Lung (tissue), 12 donors: Measurements from ENCODE around the gene HOXA4. TPM values are rescaled to one million over a fixed set of nuclear protein-coding genes. Genes with fewer than 3 reads are reported as not detected.
A peak's percentile ranks its signal among the peaks of the same experiment; 100 is the strongest.

ENCODE experiments used
- ATAC-seq: fragments of 200-7000 bp; cut with Tn5 transposase; one replicate; pipeline ENCODE4 v1.9.1; 2020; ENCODE audit warnings: moderate number of reproducible peaks; ENCODE audit not compliant: insufficient read depth, low FRiP score
- DNase-seq, 3 donors: peaks; one replicate each; pipeline ENCODE4 v3.0.0-alpha.2; 2013 to 2017
- H3K27ac ChIP-seq, 2 donors: one replicate each; pipeline ENCODE4 v1.5.1; 2013; ENCODE audit warnings: mild to moderate bottlenecking in 2 of 2, moderate library complexity in 2 of 2, control low read depth in 1 of 2, inconsistent platforms in 1 of 2, low read depth in 1 of 2, low read length in 1 of 2
- H3K27me3 ChIP-seq, 3 donors: one replicate each; pipeline ENCODE4 v1.5.1; 2013; ENCODE audit warnings: low read length in 2 of 3; ENCODE audit not compliant: control insufficient read depth in 3 of 3, insufficient read depth in 3 of 3
- H3K36me3 ChIP-seq, 4 donors: one replicate each; pipeline ENCODE4 v1.5.1; 2013; ENCODE audit warnings: low read length in 4 of 4, mild to moderate bottlenecking in 1 of 4, moderate library complexity in 1 of 4; ENCODE audit not compliant: control insufficient read depth in 4 of 4, insufficient read depth in 4 of 4
- H3K4me1 ChIP-seq, 5 donors: one replicate each; pipeline ENCODE4 v1.5.1; 2013; ENCODE audit warnings: low read length in 5 of 5, mild to moderate bottlenecking in 2 of 5, moderate library complexity in 1 of 5; ENCODE audit not compliant: control insufficient read depth in 5 of 5, insufficient read depth in 5 of 5
- H3K4me3 ChIP-seq: one replicate; pipeline ENCODE4 v1.5.1; 2013; ENCODE audit warnings: mild to moderate bottlenecking, control low read depth, moderate library complexity
- H3K9ac ChIP-seq, 2 donors: one replicate each; pipeline ENCODE4 v1.5.1; 2013; ENCODE audit warnings: low read length in 2 of 2, control low read depth in 1 of 2; ENCODE audit not compliant: insufficient read depth in 1 of 2
- H3K9me3 ChIP-seq, 4 donors: one replicate each; pipeline ENCODE4 v1.5.1; 2013; ENCODE audit warnings: low read length in 3 of 4, mild to moderate bottlenecking in 1 of 4, moderate library complexity in 1 of 4; ENCODE audit not compliant: control insufficient read depth in 4 of 4, insufficient read depth in 3 of 4
- WGBS, 2 donors: extraction: QIAGEN DNeasy Blood & Tissue Kit; methylation state at CpG; one replicate each; pipeline ENCODE4 v1.1.7; 2013; 5-methylcytosine and 5-hydroxymethylcytosine counted together
- polyA plus RNA-seq, 2 donors: library from polyadenylated mRNA; stranded (reverse); fragments of 200-250 nt; gene quantifications; one replicate each; pipeline ENCODE4 v1.2.1, GENCODE V29; 2013
- total RNA-seq, 2 donors: library from RNA; depleted of rRNA in 1 of 2; stranded (reverse); fragments of >200 nt in 1 of 2; gene quantifications; one replicate each; pipeline ENCODE4 v1.2.1, GENCODE V29; 2014 to 2021
- TF ChIP-seq, protein P1 (sequence below): IDR thresholded peaks from 2 replicates; pipeline ENCODE4 v1.5.1; 2012; ENCODE audit warnings: mild to moderate bottlenecking; ENCODE audit errors: control extremely low read depth, extremely low read depth
- donor health status: control.
- donor health status: control.
- donor health status: Bipolar disorder and iron deficiency.
- donor health status: healthy.
- donor health status: DM: yes; HTN: yes; CAD: no.

HOXA4 gene
- total and polyA plus RNA-seq, 4 donors = 2.7 to 6.0 (median 4.1) TPM

DNA sequence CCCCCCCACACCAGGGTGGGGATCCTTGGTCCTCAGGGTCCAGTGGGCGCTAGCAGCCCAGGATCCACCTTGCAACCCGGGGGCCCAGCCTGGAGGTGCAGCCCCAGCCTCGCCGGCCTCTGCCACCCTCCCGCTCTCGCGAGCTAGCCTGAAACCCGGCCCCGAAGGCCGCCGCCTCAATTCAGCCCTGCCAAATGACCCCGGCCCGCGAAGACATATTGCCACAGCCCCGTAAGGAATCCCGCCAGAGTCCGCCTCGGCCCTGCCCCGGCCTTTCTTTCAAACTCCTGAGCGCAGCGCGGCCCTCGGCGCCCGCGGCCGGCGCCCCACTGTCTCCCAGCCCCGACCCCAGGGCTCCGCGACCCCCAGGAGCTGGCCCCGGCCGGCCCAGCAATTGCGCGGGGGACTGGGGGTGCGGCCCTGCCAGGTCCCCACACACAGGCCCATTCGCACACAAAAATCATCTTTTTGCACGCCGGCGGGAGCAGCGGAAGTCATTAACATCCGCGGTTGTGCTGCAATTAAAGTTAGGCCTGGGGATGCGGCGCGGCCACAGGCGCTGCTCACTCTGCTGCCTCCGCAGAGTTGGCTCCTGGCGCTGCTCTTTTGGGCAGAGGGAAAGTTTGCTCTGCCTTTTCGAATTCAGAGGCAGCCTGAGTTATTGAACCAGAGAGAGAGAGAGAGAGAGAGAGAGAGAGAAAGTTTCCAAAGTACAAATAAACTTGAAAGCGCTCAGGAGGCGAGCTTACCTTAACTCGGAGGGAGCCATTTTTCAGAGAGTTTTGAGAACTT, 9.0 kb upstream of the HOXA4 start:
- Histone ChIP-seq H3K27ac (peak overlapping the region in 1 of 2 donors; percentile 87), H3K27me3 (peaks cover 0 to 42% (median 11%) of the 10 kb centered on the region in 3 donors), H3K36me3 (peaks cover 0 to 42% (median 12%) of the 10 kb centered on the region in 4 donors), H3K4me3 (peak overlapping the region; percentile 51), H3K9ac (peak overlapping the region; percentile 82 to 100), H3K4me1 (peaks cover 0 to 61% (median 0%) of the 10 kb centered on the region in 5 donors), H3K9me3 (no peaks in the 10 kb centered on the region)
- DNase-seq (peak; percentile 54 to 79 (median 61)), ATAC-seq (no peak)
- WGBS, 2 donors = 41 to 69% methylated on average over 52 to 53 of the region's 53 CpGs
- TF ChIP-seq, protein P1, sequence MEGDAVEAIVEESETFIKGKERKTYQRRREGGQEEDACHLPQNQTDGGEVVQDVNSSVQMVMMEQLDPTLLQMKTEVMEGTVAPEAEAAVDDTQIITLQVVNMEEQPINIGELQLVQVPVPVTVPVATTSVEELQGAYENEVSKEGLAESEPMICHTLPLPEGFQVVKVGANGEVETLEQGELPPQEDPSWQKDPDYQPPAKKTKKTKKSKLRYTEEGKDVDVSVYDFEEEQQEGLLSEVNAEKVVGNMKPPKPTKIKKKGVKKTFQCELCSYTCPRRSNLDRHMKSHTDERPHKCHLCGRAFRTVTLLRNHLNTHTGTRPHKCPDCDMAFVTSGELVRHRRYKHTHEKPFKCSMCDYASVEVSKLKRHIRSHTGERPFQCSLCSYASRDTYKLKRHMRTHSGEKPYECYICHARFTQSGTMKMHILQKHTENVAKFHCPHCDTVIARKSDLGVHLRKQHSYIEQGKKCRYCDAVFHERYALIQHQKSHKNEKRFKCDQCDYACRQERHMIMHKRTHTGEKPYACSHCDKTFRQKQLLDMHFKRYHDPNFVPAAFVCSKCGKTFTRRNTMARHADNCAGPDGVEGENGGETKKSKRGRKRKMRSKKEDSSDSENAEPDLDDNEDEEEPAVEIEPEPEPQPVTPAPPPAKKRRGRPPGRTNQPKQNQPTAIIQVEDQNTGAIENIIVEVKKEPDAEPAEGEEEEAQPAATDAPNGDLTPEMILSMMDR = no peak

DNA sequence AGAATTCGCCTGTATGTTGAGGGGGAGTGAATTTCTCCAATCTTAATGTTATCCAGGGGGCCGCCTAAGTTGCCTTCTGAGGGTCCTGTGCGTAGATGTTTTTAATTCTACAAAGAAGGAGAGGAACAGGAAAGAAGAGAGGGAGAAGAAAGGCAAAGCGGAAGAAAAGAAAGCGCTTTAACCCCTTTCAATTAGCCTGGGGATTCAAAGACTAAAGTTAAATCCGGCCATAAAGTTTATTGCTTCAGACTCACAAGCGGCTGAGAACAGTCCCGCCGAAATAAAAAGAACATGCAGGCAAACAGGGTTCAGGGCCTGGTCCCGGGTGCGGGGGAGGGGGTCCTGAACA, 8.4 kb upstream of the HOXA4 start:
- peak overlapping the region in 1 of 2 donors; percentile 87 for H3K27ac ChIP-seq
- peaks cover 0 to 62% (median 0%) of the 10 kb centered on the region in 5 donors for H3K4me1 ChIP-seq
- H3K4me3 ChIP-seq = no peak overlapping the region
- H3K27me3 ChIP-seq = peaks cover 0 to 48% (median 11%) of the 10 kb centered on the region in 3 donors
- H3K9me3 ChIP-seq = no peaks in the 10 kb centered on the region
- ATAC-seq (no peak), DNase-seq (no peak)
- 39 to 67% methylated on average over 11 of the region's 11 CpGs for WGBS, 2 donors
- TF ChIP-seq, protein P1 = no peak
- H3K36me3 ChIP-seq = peaks cover 0 to 39% (median 12%) of the 10 kb centered on the region in 4 donors
- H3K9ac ChIP-seq = peak overlapping the region; percentile 82 to 98

DNA sequence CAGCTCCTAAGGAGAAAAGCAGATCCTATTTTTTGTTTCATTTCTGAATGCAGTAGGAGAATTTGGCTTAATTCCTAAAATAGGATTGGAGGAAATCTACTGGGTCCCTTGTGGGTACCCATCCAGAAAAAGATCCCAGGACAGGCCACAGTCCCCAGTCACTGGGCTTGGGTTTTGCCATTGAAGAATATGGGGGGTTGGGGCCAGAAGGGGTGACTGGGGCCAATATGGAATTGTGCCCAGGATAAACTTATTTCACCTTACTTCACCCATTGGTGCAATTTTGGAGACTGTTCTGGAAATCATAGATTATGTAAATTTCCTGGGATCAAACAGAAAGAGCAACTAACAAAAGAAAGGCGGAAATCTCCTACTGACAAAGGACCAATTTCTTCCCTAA, 7.9 kb upstream of the HOXA4 start:
- Histone ChIP-seq H3K4me3 (no peak overlapping the region), H3K9me3 (no peaks in the 10 kb centered on the region), H3K27ac (peak overlapping the region in 1 of 2 donors; percentile 87), H3K4me1 (peaks cover 0 to 65% (median 0%) of the 10 kb centered on the region in 5 donors), H3K9ac (peak overlapping the region; percentile 82 to 98), H3K36me3 (peaks cover 0 to 38% (median 14%) of the 10 kb centered on the region in 4 donors), H3K27me3 (peaks cover 0 to 53% (median 11%) of the 10 kb centered on the region in 3 donors)
- ATAC-seq (no peak), DNase-seq (peak; percentile 41 to 77 (median 62))
- 58 to 85% methylated on average over 1 of the region's 1 CpG for WGBS, 2 donors
- TF ChIP-seq, protein P1 = no peak
